Loucy (cell line): ENCODE results near the gene MOG.

ENCODE experiments used
- H2AFZ ChIP-seq: fragments of 200-600 bp; sonication (generic); 2 replicates; pipeline ENCODE4 v1.6.0; 2016; ENCODE audit warnings: antibody characterized with exemption, mild to moderate bottlenecking, low read length, moderate library complexity
- H3F3A ChIP-seq: fragments of 200-600 bp; 2 replicates; pipeline ENCODE4 v1.6.0; 2016; ENCODE audit warnings: antibody characterized with exemption, low read depth, mild to moderate bottlenecking
- H3K27me3 ChIP-seq: fragments of 200-600 bp; sonication (generic); 2 replicates; pipeline ENCODE4 v1.6.1; 2014; ENCODE audit warnings: low read length, mild to moderate bottlenecking; ENCODE audit not compliant: insufficient read depth, poor library complexity, severe bottlenecking
- H3K36me3 ChIP-seq: fragments of 200-600 bp; sonication (generic); 2 replicates; pipeline ENCODE4 v1.6.1; 2016; ENCODE audit warnings: low read length; ENCODE audit not compliant: insufficient read depth
- H3K4me1 ChIP-seq: fragments of 200-600 bp; sonication (generic); 2 replicates; pipeline ENCODE4 v1.5.1; 2014; ENCODE audit warnings: low read length, mild to moderate bottlenecking; ENCODE audit not compliant: insufficient read depth, poor library complexity, severe bottlenecking
- H3K4me2 ChIP-seq: fragments of 200-600 bp; sonication (generic); 2 replicates; pipeline ENCODE4 v1.6.0; 2014; ENCODE audit warnings: antibody characterized with exemption, low read length, low read depth, mild to moderate bottlenecking; ENCODE audit not compliant: poor library complexity, severe bottlenecking
- H3K4me3 ChIP-seq: fragments of 200-600 bp; sonication (generic); 2 replicates; pipeline ENCODE4 v1.5.1; 2014; ENCODE audit warnings: low read length, mild to moderate bottlenecking, mixed read lengths; ENCODE audit not compliant: poor library complexity, severe bottlenecking
- H3K79me2 ChIP-seq: fragments of 200-600 bp; sonication (generic); 2 replicates; pipeline ENCODE4 v1.6.1; 2014; ENCODE audit warnings: low read length; ENCODE audit not compliant: insufficient read depth
- H3K9ac ChIP-seq: fragments of 200-600 bp; sonication (generic); 2 replicates; pipeline ENCODE4 v1.6.0; 2014; ENCODE audit warnings: mild to moderate bottlenecking, low read depth, low read length, moderate library complexity; ENCODE audit not compliant: poor library complexity, severe bottlenecking
- H3K9me2 ChIP-seq: fragments of 200-600 bp; sonication (generic); replicated peaks from 2 replicates; pipeline ENCODE4 v1.6.1; 2016; ENCODE audit warnings: low read depth, low read length, mixed read lengths
- H3K9me3 ChIP-seq: fragments of 200-600 bp; sonication (generic); 2 replicates; pipeline ENCODE4 v1.6.1; 2014; ENCODE audit warnings: mild to moderate bottlenecking, antibody characterized with exemption, low read length, low read depth; ENCODE audit not compliant: insufficient read depth
- H4K20me1 ChIP-seq: fragments of 200-600 bp; sonication (generic); 2 replicates; pipeline ENCODE4 v1.6.0; 2014; ENCODE audit warnings: antibody characterized with exemption, low read length, mild to moderate bottlenecking; ENCODE audit not compliant: insufficient read depth, poor library complexity, severe bottlenecking
- EZH2phosphoT487 ChIP-seq: fragments of 200-600 bp; IDR thresholded peaks from 2 replicates; pipeline ENCODE4 v1.6.1; 2018; ENCODE audit warnings: antibody characterized with exemption, mild to moderate bottlenecking, moderate library complexity, borderline replicate concordance
- TF ChIP-seq, protein P1 (sequence below): fragments of 200-600 bp; sonication (generic); conservative IDR thresholded peaks from 2 replicates; pipeline ENCODE4 v1.5.1; 2014; ENCODE audit warnings: mild to moderate bottlenecking, antibody characterized with exemption, low read length

The MOG gene

GRCh38 chr6:29679962-29680361, 23.1 kb downstream of the MOG start:
- Histone ChIP-seq H3K9me3 (no peaks in the 10 kb centered on the region), H3K4me2 (no peak overlapping the region), H3K9ac (no peak overlapping the region), H3K4me1 (peaks cover 12% of the 10 kb centered on the region), H2AFZ (no peak overlapping the region), H3K27me3 (no peaks in the 10 kb centered on the region), H3K36me3 (no peaks in the 10 kb centered on the region), H3F3A (no peaks in the 10 kb centered on the region), H3K79me2 (no peaks in the 10 kb centered on the region), H3K4me3 (no peak overlapping the region), H4K20me1 (no peaks in the 10 kb centered on the region), H3K9me2 (no peaks in the 10 kb centered on the region)
- no peak for TF ChIP-seq EZH2phosphoT487
- TF ChIP-seq, protein P1, sequence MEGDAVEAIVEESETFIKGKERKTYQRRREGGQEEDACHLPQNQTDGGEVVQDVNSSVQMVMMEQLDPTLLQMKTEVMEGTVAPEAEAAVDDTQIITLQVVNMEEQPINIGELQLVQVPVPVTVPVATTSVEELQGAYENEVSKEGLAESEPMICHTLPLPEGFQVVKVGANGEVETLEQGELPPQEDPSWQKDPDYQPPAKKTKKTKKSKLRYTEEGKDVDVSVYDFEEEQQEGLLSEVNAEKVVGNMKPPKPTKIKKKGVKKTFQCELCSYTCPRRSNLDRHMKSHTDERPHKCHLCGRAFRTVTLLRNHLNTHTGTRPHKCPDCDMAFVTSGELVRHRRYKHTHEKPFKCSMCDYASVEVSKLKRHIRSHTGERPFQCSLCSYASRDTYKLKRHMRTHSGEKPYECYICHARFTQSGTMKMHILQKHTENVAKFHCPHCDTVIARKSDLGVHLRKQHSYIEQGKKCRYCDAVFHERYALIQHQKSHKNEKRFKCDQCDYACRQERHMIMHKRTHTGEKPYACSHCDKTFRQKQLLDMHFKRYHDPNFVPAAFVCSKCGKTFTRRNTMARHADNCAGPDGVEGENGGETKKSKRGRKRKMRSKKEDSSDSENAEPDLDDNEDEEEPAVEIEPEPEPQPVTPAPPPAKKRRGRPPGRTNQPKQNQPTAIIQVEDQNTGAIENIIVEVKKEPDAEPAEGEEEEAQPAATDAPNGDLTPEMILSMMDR: no peak

DNA sequence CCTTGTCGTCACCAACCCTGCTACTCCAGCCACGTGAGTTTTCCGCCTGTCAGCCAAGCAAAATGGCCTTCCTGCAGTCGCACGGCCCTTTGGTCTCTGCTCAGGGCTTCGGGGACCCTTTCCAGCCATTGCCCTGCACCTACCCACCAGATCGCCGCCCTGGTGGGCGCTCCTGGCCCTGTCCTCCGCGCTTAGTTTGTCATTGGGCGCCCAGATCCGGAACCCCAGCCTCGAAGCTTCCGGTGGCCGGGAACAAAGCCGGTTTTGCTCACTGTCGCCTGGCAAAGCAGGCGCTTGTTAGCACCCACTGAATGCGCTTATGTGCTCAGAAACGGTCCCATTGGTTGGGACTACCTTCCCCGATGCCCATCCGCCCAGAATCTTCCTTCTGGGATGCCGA, 23.5 kb downstream of the MOG start:
- no peaks in the 10 kb centered on the region for H3K36me3 ChIP-seq
- no peak overlapping the region for H3K4me2 ChIP-seq
- no peaks in the 10 kb centered on the region for H3K9me3 ChIP-seq
- no peaks in the 10 kb centered on the region for H4K20me1 ChIP-seq
- no peak for TF ChIP-seq EZH2phosphoT487
- TF ChIP-seq, protein P1: no peak
- H3K9ac ChIP-seq: no peak overlapping the region
- no peaks in the 10 kb centered on the region for H3F3A ChIP-seq
- H3K79me2 ChIP-seq: no peaks in the 10 kb centered on the region
- no peaks in the 10 kb centered on the region for H3K27me3 ChIP-seq
- no peak overlapping the region for H2AFZ ChIP-seq
- H3K9me2 ChIP-seq: no peaks in the 10 kb centered on the region
- no peak overlapping the region for H3K4me3 ChIP-seq
- peaks cover 12% of the 10 kb centered on the region for H3K4me1 ChIP-seq

DNA sequence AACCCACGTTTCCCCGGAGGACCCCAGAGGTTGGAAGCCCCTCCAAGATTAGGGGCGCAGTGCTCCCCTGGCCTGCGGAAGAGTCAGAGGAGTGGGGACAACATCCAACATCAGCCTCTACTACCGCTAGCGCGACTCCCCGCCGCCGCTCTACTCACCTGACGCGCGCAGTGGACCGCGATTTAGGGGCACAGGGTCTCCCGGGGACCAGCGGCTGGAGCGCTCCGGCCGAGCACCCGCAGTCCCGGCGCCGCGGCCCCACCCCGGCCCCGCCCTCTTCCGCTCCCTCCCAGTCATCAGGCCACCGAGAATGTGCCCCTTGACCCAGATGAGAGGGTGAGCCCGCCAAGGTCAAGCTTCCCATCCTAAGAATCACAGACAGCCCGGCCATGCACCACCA, 24.0 kb downstream of the MOG start, which contains the start of gene ZFP57:
TSS of gene ZFP57 (minus strand) at position 249 of the 400 bp plus-strand sequence. CDS start 4,149 bp downstream, outside the sequence.
- Histone ChIP-seq H3K36me3 (no peaks in the 10 kb centered on the region), H3K9ac (no peak within 1 kb of the TSS), H3K4me3 (no peak within 1 kb of the TSS), H3K9me2 (no peaks in the 10 kb centered on the region), H3K27me3 (no peaks in the 10 kb centered on the region), H3K9me3 (no peaks in the 10 kb centered on the region), H3K79me2 (no peaks in the 10 kb centered on the region), H2AFZ (no peak within 1 kb of the TSS), H3F3A (no peaks in the 10 kb centered on the region), H3K4me2 (no peak within 1 kb of the TSS), H3K4me1 (peaks cover 12% of the 10 kb centered on the region), H4K20me1 (no peaks in the 10 kb centered on the region)
- no peak for TF ChIP-seq EZH2phosphoT487
- TF ChIP-seq, protein P1: no peak
